ENCODE measurements around the gene FBXL7. TPM values are rescaled to one million over a fixed set of nuclear protein-coding genes. Genes with fewer than 3 reads are reported as not detected.

Gene FBXL7
- total and polyA plus RNA-seq, 2 experiments from 2014 or later: 4.5 to 15.2 TPM

- H3K36me3 Mint-ChIP-seq (ENCODE audit: low read depth): no peaks in the 10 kb centered on the region
- H3K27me3 Mint-ChIP-seq (ENCODE audit: insufficient read depth, low read depth, poor library complexity): no peaks in the 10 kb centered on the region
- Histone ChIP-seq H3K9me2 (ENCODE audit: insufficient read depth) (no peaks in the 10 kb centered on the region), H3K4me3 (no peak overlapping the region), H3K4me2 (no peak overlapping the region), H3K27ac (ENCODE audit: low read depth) (no peak overlapping the region), H2AFZ (no peak overlapping the region), H3K79me2 (replicated peaks; ENCODE audit: insufficient read depth) (no peaks in the 10 kb centered on the region), H3K27me3 (ENCODE audit: insufficient read depth) (no peaks in the 10 kb centered on the region), H3K36me3 (ENCODE audit: insufficient read depth) (no peaks in the 10 kb centered on the region), H4K20me1 (replicated peaks; ENCODE audit: insufficient read depth) (no peaks in the 10 kb centered on the region), H3F3A (replicated peaks; ENCODE audit: low read depth) (no peaks in the 10 kb centered on the region), H3K4me1 (ENCODE audit: insufficient read depth) (peaks cover 7% of the 10 kb centered on the region; the same call in 1 of the 2 replicates)
- no peaks in the 10 kb centered on the region for H3K9me3 Mint-ChIP-seq
- DNase-seq (ENCODE audit: low spot score): no peak
- no peak overlapping the region for H3K4me3 Mint-ChIP-seq
- TF ChIP-seq CREB1 (CRISPR knock-in tag; IDR thresholded peaks at IDR 0.05; ENCODE audit: low read depth): no peak
- TF ChIP-seq, protein P1, sequence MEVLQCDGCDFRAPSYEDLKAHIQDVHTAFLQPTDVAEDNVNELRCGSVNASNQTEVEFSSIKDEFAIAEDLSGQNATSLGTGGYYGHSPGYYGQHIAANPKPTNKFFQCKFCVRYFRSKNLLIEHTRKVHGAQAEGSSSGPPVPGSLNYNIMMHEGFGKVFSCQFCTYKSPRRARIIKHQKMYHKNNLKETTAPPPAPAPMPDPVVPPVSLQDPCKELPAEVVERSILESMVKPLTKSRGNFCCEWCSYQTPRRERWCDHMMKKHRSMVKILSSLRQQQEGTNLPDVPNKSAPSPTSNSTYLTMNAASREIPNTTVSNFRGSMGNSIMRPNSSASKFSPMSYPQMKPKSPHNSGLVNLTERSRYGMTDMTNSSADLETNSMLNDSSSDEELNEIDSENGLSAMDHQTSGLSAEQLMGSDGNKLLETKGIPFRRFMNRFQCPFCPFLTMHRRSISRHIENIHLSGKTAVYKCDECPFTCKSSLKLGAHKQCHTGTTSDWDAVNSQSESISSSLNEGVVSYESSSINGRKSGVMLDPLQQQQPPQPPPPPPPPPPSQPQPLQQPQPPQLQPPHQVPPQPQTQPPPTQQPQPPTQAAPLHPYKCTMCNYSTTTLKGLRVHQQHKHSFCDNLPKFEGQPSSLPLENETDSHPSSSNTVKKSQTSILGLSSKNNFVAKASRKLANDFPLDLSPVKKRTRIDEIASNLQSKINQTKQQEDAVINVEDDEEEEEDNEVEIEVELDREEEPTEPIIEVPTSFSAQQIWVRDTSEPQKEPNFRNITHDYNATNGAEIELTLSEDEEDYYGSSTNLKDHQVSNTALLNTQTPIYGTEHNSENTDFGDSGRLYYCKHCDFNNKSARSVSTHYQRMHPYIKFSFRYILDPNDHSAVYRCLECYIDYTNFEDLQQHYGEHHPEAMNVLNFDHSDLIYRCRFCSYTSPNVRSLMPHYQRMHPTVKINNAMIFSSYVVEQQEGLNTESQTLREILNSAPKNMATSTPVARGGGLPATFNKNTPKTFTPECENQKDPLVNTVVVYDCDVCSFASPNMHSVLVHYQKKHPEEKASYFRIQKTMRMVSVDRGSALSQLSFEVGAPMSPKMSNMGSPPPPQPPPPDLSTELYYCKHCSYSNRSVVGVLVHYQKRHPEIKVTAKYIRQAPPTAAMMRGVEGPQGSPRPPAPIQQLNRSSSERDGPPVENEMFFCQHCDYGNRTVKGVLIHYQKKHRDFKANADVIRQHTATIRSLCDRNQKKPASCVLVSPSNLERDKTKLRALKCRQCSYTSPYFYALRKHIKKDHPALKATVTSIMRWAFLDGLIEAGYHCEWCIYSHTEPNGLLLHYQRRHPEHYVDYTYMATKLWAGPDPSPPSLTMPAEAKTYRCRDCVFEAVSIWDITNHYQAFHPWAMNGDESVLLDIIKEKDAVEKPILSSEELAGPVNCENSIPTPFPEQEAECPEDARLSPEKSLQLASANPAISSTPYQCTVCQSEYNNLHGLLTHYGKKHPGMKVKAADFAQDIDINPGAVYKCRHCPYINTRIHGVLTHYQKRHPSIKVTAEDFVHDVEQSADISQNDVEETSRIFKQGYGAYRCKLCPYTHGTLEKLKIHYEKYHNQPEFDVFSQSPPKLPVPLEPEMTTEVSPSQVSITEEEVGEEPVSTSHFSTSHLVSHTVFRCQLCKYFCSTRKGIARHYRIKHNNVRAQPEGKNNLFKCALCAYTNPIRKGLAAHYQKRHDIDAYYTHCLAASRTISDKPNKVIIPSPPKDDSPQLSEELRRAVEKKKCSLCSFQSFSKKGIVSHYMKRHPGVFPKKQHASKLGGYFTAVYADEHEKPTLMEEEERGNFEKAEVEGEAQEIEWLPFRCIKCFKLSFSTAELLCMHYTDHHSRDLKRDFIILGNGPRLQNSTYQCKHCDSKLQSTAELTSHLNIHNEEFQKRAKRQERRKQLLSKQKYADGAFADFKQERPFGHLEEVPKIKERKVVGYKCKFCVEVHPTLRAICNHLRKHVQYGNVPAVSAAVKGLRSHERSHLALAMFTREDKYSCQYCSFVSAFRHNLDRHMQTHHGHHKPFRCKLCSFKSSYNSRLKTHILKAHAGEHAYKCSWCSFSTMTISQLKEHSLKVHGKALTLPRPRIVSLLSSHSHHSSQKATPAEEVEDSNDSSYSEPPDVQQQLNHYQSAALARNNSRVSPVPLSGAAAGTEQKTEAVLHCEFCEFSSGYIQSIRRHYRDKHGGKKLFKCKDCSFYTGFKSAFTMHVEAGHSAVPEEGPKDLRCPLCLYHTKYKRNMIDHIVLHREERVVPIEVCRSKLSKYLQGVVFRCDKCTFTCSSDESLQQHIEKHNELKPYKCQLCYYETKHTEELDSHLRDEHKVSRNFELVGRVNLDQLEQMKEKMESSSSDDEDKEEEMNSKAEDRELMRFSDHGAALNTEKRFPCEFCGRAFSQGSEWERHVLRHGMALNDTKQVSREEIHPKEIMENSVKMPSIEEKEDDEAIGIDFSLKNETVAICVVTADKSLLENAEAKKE (CRISPR knock-in tag; IDR thresholded peaks at IDR 0.05): no peak
- no peak for TF ChIP-seq ZNF114 (CRISPR knock-in tag; IDR thresholded peaks at IDR 0.05)
- no peak for TF ChIP-seq JUNB (IDR thresholded peaks at IDR 0.05; ENCODE audit: unreplicated experiment)
- no peak for TF ChIP-seq NANOG (IDR thresholded peaks at IDR 0.05; ENCODE audit: borderline replicate concordance)
- TF ChIP-seq STAT1 (IDR thresholded peaks at IDR 0.05; ENCODE audit: unreplicated experiment): no peak
- TF ChIP-seq, protein P2, sequence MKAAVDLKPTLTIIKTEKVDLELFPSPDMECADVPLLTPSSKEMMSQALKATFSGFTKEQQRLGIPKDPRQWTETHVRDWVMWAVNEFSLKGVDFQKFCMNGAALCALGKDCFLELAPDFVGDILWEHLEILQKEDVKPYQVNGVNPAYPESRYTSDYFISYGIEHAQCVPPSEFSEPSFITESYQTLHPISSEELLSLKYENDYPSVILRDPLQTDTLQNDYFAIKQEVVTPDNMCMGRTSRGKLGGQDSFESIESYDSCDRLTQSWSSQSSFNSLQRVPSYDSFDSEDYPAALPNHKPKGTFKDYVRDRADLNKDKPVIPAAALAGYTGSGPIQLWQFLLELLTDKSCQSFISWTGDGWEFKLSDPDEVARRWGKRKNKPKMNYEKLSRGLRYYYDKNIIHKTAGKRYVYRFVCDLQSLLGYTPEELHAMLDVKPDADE (IDR thresholded peaks at IDR 0.05): no peak
- TF ChIP-seq POLR2AphosphoS5 (IDR thresholded peaks at IDR 0.05; ENCODE audit: low read depth): no peak
- no peak for TF ChIP-seq CTCF (conservative IDR thresholded peaks at IDR 0.05; ENCODE audit: low read depth in 2 of 2)
- TF ChIP-seq REST (IDR thresholded peaks at IDR 0.05; ENCODE audit: unreplicated experiment): no peak
- no peak for TF ChIP-seq ZNF331 (CRISPR knock-in tag; IDR thresholded peaks at IDR 0.05; ENCODE audit: low read depth)
- no peak for TF ChIP-seq EZH2phosphoT487 (IDR thresholded peaks at IDR 0.05; ENCODE audit: unreplicated experiment)
- no peak for TF ChIP-seq EZH2 (IDR thresholded peaks at IDR 0.05; ENCODE audit: low read depth, unreplicated experiment)
- peaks cover 7% of the 10 kb centered on the region for H3K4me1 Mint-ChIP-seq
- H3K27ac Mint-ChIP-seq: no peak overlapping the region
- ATAC-seq: no peak
Measured at GRCh38 chr5:15898641-15899040, 398.7 kb downstream of the FBXL7 start.
